Neural progenitor cell (in vitro differentiated cells): ENCODE results near the gene CUL7. TPM values are rescaled to one million over a fixed set of nuclear protein-coding genes. Genes with fewer than 3 reads are reported as not detected.

Experiments
- DNase-seq: peaks from one replicate; pipeline ENCODE4 v3.0.0-alpha.2; 2016; ENCODE audit warnings: low spot score
- H2AFZ ChIP-seq: fragments of 200-600 bp; sonication (generic); replicated peaks from 2 replicates; pipeline ENCODE4 v1.6.1; 2016; ENCODE audit warnings: antibody characterized with exemption
- H3F3A ChIP-seq: fragments of 200-600 bp; sonication (generic); 2 replicates; pipeline ENCODE4 v1.6.1; 2016; ENCODE audit warnings: antibody characterized with exemption, low read depth
- H3K27ac ChIP-seq: fragments of 200-600 bp; sonication (generic); 2 replicates; pipeline ENCODE4 v1.5.1; 2016; ENCODE audit warnings: mild to moderate bottlenecking
- H3K27me3 ChIP-seq: fragments of 200-600 bp; sonication (generic); 2 replicates; pipeline ENCODE4 v1.6.1; 2016; ENCODE audit warnings: mild to moderate bottlenecking, moderate library complexity
- H3K36me3 ChIP-seq: fragments of 200-600 bp; sonication (generic); 2 replicates; pipeline ENCODE4 v1.5.1; 2016
- H3K4me1 ChIP-seq: fragments of 200-600 bp; sonication (generic); 2 replicates; pipeline ENCODE4 v1.6.1; 2016; ENCODE audit warnings: mixed run types
- H3K4me2 ChIP-seq: fragments of 200-600 bp; sonication (generic); 2 replicates; pipeline ENCODE4 v1.6.1; 2016
- H3K4me3 ChIP-seq: fragments of 200-600 bp; sonication (generic); 2 replicates; pipeline ENCODE4 v1.5.1; 2016
- H3K79me2 ChIP-seq: fragments of 200-600 bp; sonication (generic); 2 replicates; pipeline ENCODE4 v1.6.1; 2016; ENCODE audit warnings: low read depth
- H3K9ac ChIP-seq: fragments of 200-600 bp; sonication (generic); 2 replicates; pipeline ENCODE4 v1.6.1; 2016
- H3K9me3 ChIP-seq: fragments of 200-600 bp; sonication (generic); 2 replicates; pipeline ENCODE4 v1.5.1; 2016; ENCODE audit warnings: low read depth
- H4K20me1 ChIP-seq: fragments of 200-600 bp; sonication (generic); 2 replicates; pipeline ENCODE4 v1.6.1; 2016; ENCODE audit warnings: low read depth
- H3K27ac Mint-ChIP-seq: 3 replicates; pipeline ENCODE4 v1.8.0; 2021; ENCODE audit warnings: mixed read lengths
- H3K27me3 Mint-ChIP-seq: 2 replicates; pipeline ENCODE4 v1.8.0; 2022; ENCODE audit warnings: low read depth, mild to moderate bottlenecking, inconsistent platforms, moderate library complexity, mixed read lengths; ENCODE audit not compliant: insufficient read depth
- H3K36me3 Mint-ChIP-seq: 3 replicates; pipeline ENCODE4 v1.8.0; 2021; ENCODE audit warnings: mixed read lengths
- H3K4me1 Mint-ChIP-seq: 3 replicates; pipeline ENCODE4 v1.8.0; 2021; ENCODE audit warnings: mixed read lengths
- H3K4me3 Mint-ChIP-seq: 3 replicates; pipeline ENCODE4 v1.8.0; 2021; ENCODE audit warnings: mild to moderate bottlenecking, moderate library complexity, mixed read lengths
- H3K9me3 Mint-ChIP-seq: 3 replicates; pipeline ENCODE4 v1.8.0; 2020; ENCODE audit warnings: mixed read lengths
- EZH2 ChIP-seq: fragments of 200-600 bp; sonication (generic); IDR thresholded peaks from 2 replicates; pipeline ENCODE4 v1.6.1; 2017; ENCODE audit warnings: antibody characterized with exemption, mild to moderate bottlenecking, moderate library complexity
- EZH2phosphoT487 ChIP-seq: fragments of 200-600 bp; sonication (generic); IDR thresholded peaks from 2 replicates; pipeline ENCODE4 v1.6.1; 2017; ENCODE audit warnings: antibody characterized with exemption
- total RNA-seq: library from RNA; depleted of rRNA; stranded (reverse); fragments of >200 nt; gene quantifications from 2 replicates; pipeline ENCODE4 v1.2.3, GENCODE V29; 2015; ENCODE audit warnings: low replicate concordance
- TF ChIP-seq, protein P1 (sequence below): fragments of 200-600 bp; sonication (generic); IDR thresholded peaks from 2 replicates; pipeline ENCODE4 v1.5.1; 2017; ENCODE audit warnings: antibody characterized with exemption, mild to moderate bottlenecking

Gene CUL7
- total RNA-seq, 1 donor from 2014 or later, result 23.1 TPM

GRCh38 chr6:43040542-43041257, 13.0 kb downstream of the CUL7 start:
- H3K36me3 Mint-ChIP-seq, result peaks cover 32% of the 10 kb centered on the region
- no peak for DNase-seq
- TF ChIP-seq, protein P1, sequence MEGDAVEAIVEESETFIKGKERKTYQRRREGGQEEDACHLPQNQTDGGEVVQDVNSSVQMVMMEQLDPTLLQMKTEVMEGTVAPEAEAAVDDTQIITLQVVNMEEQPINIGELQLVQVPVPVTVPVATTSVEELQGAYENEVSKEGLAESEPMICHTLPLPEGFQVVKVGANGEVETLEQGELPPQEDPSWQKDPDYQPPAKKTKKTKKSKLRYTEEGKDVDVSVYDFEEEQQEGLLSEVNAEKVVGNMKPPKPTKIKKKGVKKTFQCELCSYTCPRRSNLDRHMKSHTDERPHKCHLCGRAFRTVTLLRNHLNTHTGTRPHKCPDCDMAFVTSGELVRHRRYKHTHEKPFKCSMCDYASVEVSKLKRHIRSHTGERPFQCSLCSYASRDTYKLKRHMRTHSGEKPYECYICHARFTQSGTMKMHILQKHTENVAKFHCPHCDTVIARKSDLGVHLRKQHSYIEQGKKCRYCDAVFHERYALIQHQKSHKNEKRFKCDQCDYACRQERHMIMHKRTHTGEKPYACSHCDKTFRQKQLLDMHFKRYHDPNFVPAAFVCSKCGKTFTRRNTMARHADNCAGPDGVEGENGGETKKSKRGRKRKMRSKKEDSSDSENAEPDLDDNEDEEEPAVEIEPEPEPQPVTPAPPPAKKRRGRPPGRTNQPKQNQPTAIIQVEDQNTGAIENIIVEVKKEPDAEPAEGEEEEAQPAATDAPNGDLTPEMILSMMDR, result no peak
- no peak for TF ChIP-seq EZH2phosphoT487
- TF ChIP-seq EZH2, result no peak

DNA sequence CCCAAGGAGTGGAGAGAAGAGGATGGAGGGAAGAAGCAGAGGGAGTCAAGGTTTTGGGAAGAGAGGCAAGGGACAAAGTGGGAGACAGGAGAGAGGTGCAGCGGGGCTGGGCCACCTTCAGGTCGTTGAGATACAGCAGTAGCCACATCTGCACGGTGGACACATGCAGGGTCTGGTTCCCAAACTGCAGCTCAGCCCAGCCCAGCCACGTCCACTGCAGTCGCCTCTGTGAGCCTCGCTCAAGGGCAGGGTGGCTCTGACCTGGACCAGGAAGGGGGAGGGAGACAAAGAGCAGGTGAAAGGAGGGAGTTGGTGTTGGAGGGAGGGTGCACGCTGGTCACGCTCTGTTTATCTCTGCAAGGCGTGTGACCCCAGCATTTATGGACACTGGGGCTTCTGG, 14.9 kb downstream of the CUL7 start:
- H3K36me3 Mint-ChIP-seq, result peaks cover 29% of the 10 kb centered on the region
- Histone ChIP-seq H3K36me3 (no peaks in the 10 kb centered on the region), H3K27ac (no peak overlapping the region), H4K20me1 (peaks cover 11% of the 10 kb centered on the region), H3K4me3 (no peak overlapping the region), H2AFZ (no peak overlapping the region), H3K27me3 (no peaks in the 10 kb centered on the region), H3K9ac (no peak overlapping the region), H3K79me2 (no peaks in the 10 kb centered on the region), H3K4me1 (no peaks in the 10 kb centered on the region), H3K4me2 (no peak overlapping the region), H3F3A (peaks cover 10% of the 10 kb centered on the region), H3K9me3 (no peaks in the 10 kb centered on the region)
- peaks cover 5% of the 10 kb centered on the region for H3K27me3 Mint-ChIP-seq
- H3K4me3 Mint-ChIP-seq, result no peak overlapping the region
- TF ChIP-seq, protein P1, result no peak
- H3K4me1 Mint-ChIP-seq, result peaks cover 7% of the 10 kb centered on the region
- no peak for DNase-seq
- H3K9me3 Mint-ChIP-seq, result no peaks in the 10 kb centered on the region
- H3K27ac Mint-ChIP-seq, result peak overlapping the region; percentile 34

More at GRCh38 chr6:43040542-43041257, 13.0 kb downstream of the CUL7 start:
- no peaks in the 10 kb centered on the region for H3K9me3 Mint-ChIP-seq
- H3K4me3 Mint-ChIP-seq, result no peak overlapping the region
- H3K4me3 ChIP-seq, result no peak overlapping the region
- no peaks in the 10 kb centered on the region for H3K36me3 ChIP-seq
- H3K27ac ChIP-seq, result no peak overlapping the region
- peaks cover 3% of the 10 kb centered on the region for H3K4me1 Mint-ChIP-seq
- no peaks in the 10 kb centered on the region for H3K27me3 ChIP-seq
- peaks cover 3% of the 10 kb centered on the region for H4K20me1 ChIP-seq
- peak overlapping the region; percentile 94 for H3K27ac Mint-ChIP-seq
- H3K9ac ChIP-seq, result no peak overlapping the region
- no peaks in the 10 kb centered on the region for H3K9me3 ChIP-seq
- no peaks in the 10 kb centered on the region for H3K4me1 ChIP-seq
- H3F3A ChIP-seq, result peaks cover 3% of the 10 kb centered on the region
- H2AFZ ChIP-seq, result no peak overlapping the region
- no peaks in the 10 kb centered on the region for H3K79me2 ChIP-seq
- H3K4me2 ChIP-seq, result no peak overlapping the region
- H3K27me3 Mint-ChIP-seq, result peaks cover 5% of the 10 kb centered on the region

DNA sequence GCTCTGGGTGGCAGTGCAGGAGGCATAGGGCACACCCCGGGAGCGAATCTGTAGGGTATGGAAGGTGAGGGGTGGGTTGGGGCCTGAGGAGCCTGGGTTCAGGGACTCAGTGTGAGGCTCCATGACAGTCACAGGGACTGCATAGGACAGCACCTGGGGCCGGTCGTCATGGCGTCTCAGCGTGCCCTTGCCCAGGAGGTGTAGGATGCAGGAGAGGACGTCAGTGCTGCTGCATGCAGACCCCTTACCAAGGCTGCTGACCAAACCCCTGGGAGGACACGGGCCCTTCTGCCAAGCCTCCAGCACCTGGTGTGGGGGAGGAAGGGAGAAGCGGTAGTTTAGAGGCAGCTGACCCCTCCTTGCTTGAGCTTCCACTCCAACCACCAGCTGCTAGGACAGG, 15.9 kb downstream of the CUL7 start:
- Histone ChIP-seq H3K4me1 (no peaks in the 10 kb centered on the region), H3K9me3 (no peaks in the 10 kb centered on the region), H3K4me3 (no peak overlapping the region), H3K4me2 (no peak overlapping the region), H3K27me3 (no peaks in the 10 kb centered on the region), H2AFZ (no peak overlapping the region), H3F3A (peaks cover 12% of the 10 kb centered on the region), H3K27ac (no peak overlapping the region), H3K9ac (no peak overlapping the region), H4K20me1 (peaks cover 11% of the 10 kb centered on the region), H3K79me2 (no peaks in the 10 kb centered on the region), H3K36me3 (no peaks in the 10 kb centered on the region)
- no peak for DNase-seq
- H3K27me3 Mint-ChIP-seq, result peaks cover 5% of the 10 kb centered on the region
- H3K36me3 Mint-ChIP-seq, result peaks cover 32% of the 10 kb centered on the region
- H3K27ac Mint-ChIP-seq, result no peak overlapping the region
- H3K9me3 Mint-ChIP-seq, result no peaks in the 10 kb centered on the region
- peaks cover 7% of the 10 kb centered on the region for H3K4me1 Mint-ChIP-seq
- TF ChIP-seq, protein P1, result no peak
- no peak for TF ChIP-seq EZH2
- TF ChIP-seq EZH2phosphoT487, result no peak
- H3K4me3 Mint-ChIP-seq, result no peak overlapping the region
